HCT116 (cell line): ENCODE measurements around the gene SLC4A2. TPM values are rescaled to one million over a fixed set of nuclear protein-coding genes. Genes with fewer than 3 reads are reported as not detected.

ENCODE experiments used
- ATAC-seq: fragments of 200-7000 bp; cut with Tn5 transposase; 2 replicates; pipeline ENCODE4 v1.9.1; 2020; ENCODE audit warnings: mild to moderate bottlenecking, moderate library complexity
- BruUV-seq: library from RNA; stranded (reverse); fragments of 400-500 nt; replicated peaks from 2 replicates; lab custom pipeline; 2021; lab: Mats Ljungman, UMichigan
- CTCF ChIA-PET: fragments of 300-600 bp; sonication (Branson Sonifier 250); formaldehyde crosslinking; loops from one replicate; lab custom pipeline; 2021; ENCODE audit warnings: antibody characterized with exemption; lab: Charles Lee
- POLR2A ChIA-PET: fragments of 300-600, 350-600 bp; sonication (Branson Sonifier 250); formaldehyde crosslinking; loops from one replicate; lab custom pipeline; 2021; ENCODE audit warnings: antibody characterized with exemption; lab: Charles Lee
- RAD21 ChIA-PET, 2 experiments: fragments of 300-600 bp; sonication (Branson Sonifier 250); formaldehyde crosslinking; loops; one replicate each; lab custom pipeline; 2023; ENCODE audit warnings: low total read pairs in 2 of 2; ENCODE audit not compliant: uncharacterized antibody in 2 of 2, unreplicated experiment in 2 of 2, low non-redundant PET in 1 of 2; lab: Charles Lee
- DNase-seq: peaks from one replicate; pipeline ENCODE4 v3.0.0-alpha.2; 2010; ENCODE audit warnings: low read depth, low spot score
- H2AFZ ChIP-seq: fragments of 200-600 bp; shearing (Covaris generic), sonication (generic); 2 replicates; pipeline ENCODE4 v1.6.1; 2017; ENCODE audit warnings: low read depth, mixed run types, mixed read lengths, antibody characterized with exemption, low read length; ENCODE audit not compliant: poor library complexity, severe bottlenecking
- H3K27ac ChIP-seq: 2 replicates; pipeline ENCODE4 v1.5.1; 2012; ENCODE audit warnings: low read depth, low read length
- H3K27me3 ChIP-seq: fragments of 200-600 bp; sonication (generic); 2 replicates; pipeline ENCODE4 v1.6.1; 2016; ENCODE audit warnings: mixed run types, low read length, mixed read lengths; ENCODE audit not compliant: insufficient read depth
- H3K36me3 ChIP-seq, 2 experiments: fragments of 200-500 bp in 1 of 2; fragments of 200-600 bp in 1 of 2; sonication (Bioruptor generic) in 1 of 2; sonication (generic) in 1 of 2; 2 replicates each; pipeline versions ENCODE4 v1.5.1 to v1.6.1; 2014 to 2016; ENCODE audit warnings: low read length in 2 of 2, inconsistent platforms in 1 of 2, mixed read lengths in 1 of 2, mixed run types in 1 of 2; ENCODE audit not compliant: insufficient read depth in 2 of 2, control insufficient read depth in 1 of 2
- H3K4me1 ChIP-seq, 2 experiments: fragments of 200-600 bp in 1 of 2; sonication (generic) in 1 of 2; 2 replicates each; pipeline versions ENCODE4 v1.5.1 to v1.6.1; 2012 to 2017; ENCODE audit warnings: low read length in 2 of 2, inconsistent platforms in 1 of 2, mild to moderate bottlenecking in 1 of 2, mixed read lengths in 1 of 2, mixed run types in 1 of 2, moderate library complexity in 1 of 2; ENCODE audit not compliant: insufficient read depth in 2 of 2, control insufficient read depth in 1 of 2
- H3K4me2 ChIP-seq: fragments of 200-600 bp; sonication (generic); 2 replicates; pipeline ENCODE4 v1.6.1; 2017; ENCODE audit warnings: mixed run types, low read length, mixed read lengths
- H3K4me3 ChIP-seq, 2 experiments: fragments of 200-600 bp in 1 of 2; sonication (generic) in 1 of 2; replicated peaks in 1 of 2; 2 replicates each; pipeline ENCODE4 v1.5.1; 2011 to 2016; ENCODE audit warnings: low read length in 2 of 2, control low read depth in 1 of 2, low read depth in 1 of 2, mild to moderate bottlenecking in 1 of 2, mixed read lengths in 1 of 2, mixed run types in 1 of 2
- H3K79me2 ChIP-seq: fragments of 200-600 bp; sonication (generic); 2 replicates; pipeline ENCODE4 v1.6.1; 2017; ENCODE audit warnings: mild to moderate bottlenecking, mixed run types, low read length, moderate library complexity, mixed read lengths; ENCODE audit not compliant: insufficient read depth
- H3K9ac ChIP-seq: fragments of 200-600 bp; sonication (generic); 2 replicates; pipeline ENCODE4 v1.6.1; 2016; ENCODE audit warnings: low read length, mixed read lengths
- H3K9me2 ChIP-seq: fragments of 200-600 bp; sonication (generic), shearing (Covaris generic); 2 replicates; pipeline ENCODE4 v1.6.1; 2017; ENCODE audit warnings: mixed run types, mild to moderate bottlenecking, moderate library complexity; ENCODE audit not compliant: insufficient read depth
- H3K9me3 ChIP-seq, 2 experiments: fragments of 200-500 bp in 1 of 2; fragments of 200-600 bp in 1 of 2; sonication (Bioruptor generic) in 1 of 2; sonication (generic) in 1 of 2; 2 replicates each; pipeline ENCODE4 v1.6.1; 2014 to 2017; ENCODE audit warnings: low read length in 2 of 2, mixed read lengths in 2 of 2, inconsistent platforms in 1 of 2, low read depth in 1 of 2, mild to moderate bottlenecking in 1 of 2, mixed run types in 1 of 2, moderate library complexity in 1 of 2; ENCODE audit not compliant: control insufficient read depth in 1 of 2, insufficient read depth in 1 of 2
- H4K20me1 ChIP-seq: fragments of 200-600 bp; sonication (generic), shearing (Covaris generic); 2 replicates; pipeline ENCODE4 v1.6.1; 2017; ENCODE audit warnings: mixed run types, mild to moderate bottlenecking, moderate library complexity; ENCODE audit not compliant: insufficient read depth
- CBX3 ChIP-seq: IDR thresholded peaks from 2 replicates; pipeline ENCODE4 v1.6.1; 2012; ENCODE audit warnings: low read depth
- EGR1 ChIP-seq: IDR thresholded peaks from 2 replicates; pipeline ENCODE4 v1.6.1; 2012; ENCODE audit warnings: low read depth
- ELF1 ChIP-seq: IDR thresholded peaks from 2 replicates; pipeline ENCODE4 v1.6.1; 2012; ENCODE audit warnings: low read depth, borderline replicate concordance
- EZH2 ChIP-seq: fragments of 200-600 bp; sonication (generic); IDR thresholded peaks from 2 replicates; pipeline ENCODE4 v1.6.1; 2017; ENCODE audit warnings: antibody characterized with exemption, mixed run types
- EZH2phosphoT487 ChIP-seq: fragments of 200-600 bp; IDR thresholded peaks from 2 replicates; pipeline ENCODE4 v1.6.1; 2018; ENCODE audit warnings: antibody characterized with exemption, borderline replicate concordance
- JUND ChIP-seq: IDR thresholded peaks from 2 replicates; pipeline ENCODE4 v1.6.1; 2012
- POLR2A ChIP-seq: IDR thresholded peaks from 2 replicates; pipeline ENCODE4 v1.7.0; 2011; ENCODE audit warnings: borderline replicate concordance; ENCODE audit not compliant: insufficient read depth, insufficient read length; ENCODE audit errors: extremely low read depth
- POLR2AphosphoS5 ChIP-seq: IDR thresholded peaks from 2 replicates; pipeline ENCODE4 v1.6.1; 2011; ENCODE audit warnings: mild to moderate bottlenecking, low read depth, low read length, moderate library complexity
- RAD21 ChIP-seq: IDR thresholded peaks from 2 replicates; pipeline ENCODE4 v1.6.1; 2012; ENCODE audit warnings: low read depth, mild to moderate bottlenecking
- SP1 ChIP-seq: IDR thresholded peaks from 2 replicates; pipeline ENCODE4 v1.6.1; 2012; ENCODE audit warnings: low read depth
- TCF7L2 ChIP-seq: IDR thresholded peaks from 2 replicates; pipeline ENCODE4 v1.7.0; 2011; ENCODE audit warnings: borderline replicate concordance, inconsistent platforms; ENCODE audit not compliant: insufficient read depth, insufficient read length; ENCODE audit errors: extremely low read depth
- YY1 ChIP-seq: IDR thresholded peaks from 2 replicates; pipeline ENCODE4 v1.6.1; 2011; ENCODE audit warnings: low read length, low read depth, moderate library complexity, mild to moderate bottlenecking; ENCODE audit not compliant: insufficient replicate concordance; ENCODE audit errors: extremely low read depth
- ZNF274 ChIP-seq: fragments of 200-500 bp; sonication (Bioruptor generic); IDR thresholded peaks from 2 replicates; pipeline ENCODE4 v1.6.1; 2014; ENCODE audit warnings: mild to moderate bottlenecking, low read depth, low read length, inconsistent platforms
- intact Hi-C: fragments of 100-400 bp; cut with micrococcal nuclease; formaldehyde crosslinking; loops from 2 replicates; pipeline ENCODE4 v1.10.0; 2022
- total RNA-seq: library from RNA; stranded (reverse); gene quantifications from one replicate; pipeline ENCODE4 v1.2.1, GENCODE V29; 2021; ENCODE audit not compliant: unreplicated experiment
- TF ChIP-seq, protein P1 (sequence below): IDR thresholded peaks from 2 replicates; pipeline ENCODE4 v1.6.1; 2012
- TF ChIP-seq, protein P2 (sequence below): IDR thresholded peaks from 2 replicates; pipeline ENCODE4 v1.6.1; 2011; ENCODE audit warnings: mild to moderate bottlenecking, low read length, moderate library complexity; ENCODE audit not compliant: insufficient replicate concordance; ENCODE audit errors: extremely low read depth
- TF ChIP-seq, protein P3 (sequence below): IDR thresholded peaks from 2 replicates; pipeline ENCODE4 v1.6.1; 2012

The SLC4A2 gene
- total RNA-seq, 1 experiment from 2014 or later: 240 TPM

DNA sequence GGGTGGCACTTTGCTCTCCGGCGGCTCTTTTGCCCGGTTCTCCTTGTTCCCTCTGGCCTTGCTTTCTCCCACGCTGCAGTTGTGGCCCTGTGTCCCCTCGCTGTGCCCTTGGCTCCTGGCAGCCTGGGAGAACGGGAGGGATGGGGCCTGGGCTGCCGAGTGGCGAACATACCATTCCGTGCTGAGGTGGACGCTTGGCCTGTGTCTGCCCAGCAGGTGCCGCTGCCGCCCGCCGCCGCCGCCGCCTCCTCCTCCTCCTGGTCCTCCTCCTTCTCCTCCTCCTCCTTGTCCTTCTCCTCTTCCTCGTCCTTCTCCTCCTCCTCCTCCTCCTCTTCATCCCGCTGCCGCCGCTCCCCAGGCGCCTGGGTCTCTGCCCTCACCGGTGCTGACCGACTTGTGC, 62.9 kb downstream of the SLC4A2 start:
- ChIA-PET RAD21 (no interaction called here), CTCF (interaction anchor here (0.6 kb wide), 1 partner anchor 61 kb away, joined by 3 read pairs; no protein-coding TSS in a partner anchor), POLR2A (no interaction called here)
- H3K27ac ChIP-seq: no peak overlapping the region
- H3K27me3 ChIP-seq: no peaks in the 10 kb centered on the region
- peaks cover 17% of the 10 kb centered on the region for H3K79me2 ChIP-seq
- BruUV-seq: no TSS peak
- no peak overlapping the region for H2AFZ ChIP-seq
- H3K9me2 ChIP-seq: no peaks in the 10 kb centered on the region
- H3K4me1 ChIP-seq: peaks cover 0 to 8% of the 10 kb centered on the region in 2 experiments; a peak in 1 of 4 replicates
- H3K36me3 ChIP-seq: peaks cover 16 to 28% of the 10 kb centered on the region in 2 experiments; a peak in 3 of 4 replicates
- TF ChIP-seq, protein P1, sequence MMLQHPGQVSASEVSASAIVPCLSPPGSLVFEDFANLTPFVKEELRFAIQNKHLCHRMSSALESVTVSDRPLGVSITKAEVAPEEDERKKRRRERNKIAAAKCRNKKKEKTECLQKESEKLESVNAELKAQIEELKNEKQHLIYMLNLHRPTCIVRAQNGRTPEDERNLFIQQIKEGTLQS: no peak
- TF ChIP-seq EZH2 (no peak), SP1 (no peak), POLR2A (no peak), EZH2phosphoT487 (no peak), ELF1 (no peak), JUND (no peak), RAD21 (no peak)
- H3K4me2 ChIP-seq: no peak overlapping the region
- ATAC-seq (no peak), DNase-seq (no peak)
- intact Hi-C loops: loop anchor here (10.0 kb wide), 1 partner anchor 123 kb away; the partner anchor contains the start of gene SMARCD3
- no peak overlapping the region for H3K9ac ChIP-seq
- H4K20me1 ChIP-seq: no peaks in the 10 kb centered on the region
- no peaks in the 10 kb centered on the region for H3K9me3 ChIP-seq
- no peak overlapping the region for H3K4me3 ChIP-seq

DNA sequence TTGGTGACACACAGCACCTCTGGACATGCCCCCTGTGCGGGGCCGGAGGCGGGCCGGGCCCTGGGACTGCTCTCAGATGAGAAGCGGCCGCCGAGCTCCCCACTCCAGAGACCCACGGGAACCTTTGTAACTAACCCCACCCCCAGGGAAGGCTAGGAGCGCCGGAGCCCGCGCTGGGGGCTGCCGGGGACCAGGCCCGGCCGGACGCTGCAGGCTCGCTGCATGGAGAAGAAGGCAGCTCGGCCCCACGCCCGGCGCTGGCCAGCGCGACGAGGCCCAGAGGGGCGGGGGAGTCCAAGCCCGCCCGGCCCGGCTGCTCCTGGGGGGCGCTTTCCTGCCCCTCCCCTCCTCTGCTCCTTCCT, 63.4 kb downstream of the SLC4A2 start:
- peaks cover 12% of the 10 kb centered on the region; the same call in 1 of the 2 replicates for H3K79me2 ChIP-seq
- H3K4me1 ChIP-seq: peaks cover 0 to 8% of the 10 kb centered on the region in 2 experiments; a peak in 1 of 4 replicates
- H3K27me3 ChIP-seq: no peaks in the 10 kb centered on the region
- H3K9me3 ChIP-seq: no peaks in the 10 kb centered on the region
- no peak overlapping the region for H3K4me2 ChIP-seq
- ChIA-PET POLR2A (no interaction called here), RAD21 (no interaction called here), CTCF (interaction anchor here (0.6 kb wide), 1 partner anchor 62 kb away, joined by 3 read pairs; no protein-coding TSS in a partner anchor)
- H3K9ac ChIP-seq: no peak overlapping the region
- no peaks in the 10 kb centered on the region for H4K20me1 ChIP-seq
- no peak overlapping the region; the same call in 1 of the 2 replicates for H3K27ac ChIP-seq
- DNase-seq (no peak), ATAC-seq (no peak)
- H3K36me3 ChIP-seq: peaks cover 21 to 30% of the 10 kb centered on the region in 2 experiments; a peak in 3 of 4 replicates
- H2AFZ ChIP-seq: no peak overlapping the region
- intact Hi-C loops: loop anchor here (10.0 kb wide), 1 partner anchor 122 kb away; the partner anchor contains the start of gene SMARCD3
- no peak overlapping the region for H3K4me3 ChIP-seq
- BruUV-seq: no TSS peak
- no peaks in the 10 kb centered on the region for H3K9me2 ChIP-seq
- no peak for TF ChIP-seq ELF1
- TF ChIP-seq SP1: no peak
- TF ChIP-seq, protein P2, sequence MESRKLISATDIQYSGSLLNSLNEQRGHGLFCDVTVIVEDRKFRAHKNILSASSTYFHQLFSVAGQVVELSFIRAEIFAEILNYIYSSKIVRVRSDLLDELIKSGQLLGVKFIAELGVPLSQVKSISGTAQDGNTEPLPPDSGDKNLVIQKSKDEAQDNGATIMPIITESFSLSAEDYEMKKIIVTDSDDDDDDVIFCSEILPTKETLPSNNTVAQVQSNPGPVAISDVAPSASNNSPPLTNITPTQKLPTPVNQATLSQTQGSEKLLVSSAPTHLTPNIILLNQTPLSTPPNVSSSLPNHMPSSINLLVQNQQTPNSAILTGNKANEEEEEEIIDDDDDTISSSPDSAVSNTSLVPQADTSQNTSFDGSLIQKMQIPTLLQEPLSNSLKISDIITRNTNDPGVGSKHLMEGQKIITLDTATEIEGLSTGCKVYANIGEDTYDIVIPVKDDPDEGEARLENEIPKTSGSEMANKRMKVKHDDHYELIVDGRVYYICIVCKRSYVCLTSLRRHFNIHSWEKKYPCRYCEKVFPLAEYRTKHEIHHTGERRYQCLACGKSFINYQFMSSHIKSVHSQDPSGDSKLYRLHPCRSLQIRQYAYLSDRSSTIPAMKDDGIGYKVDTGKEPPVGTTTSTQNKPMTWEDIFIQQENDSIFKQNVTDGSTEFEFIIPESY: no peak
- no peak for TF ChIP-seq POLR2AphosphoS5
- TF ChIP-seq YY1: no peak
- TF ChIP-seq EZH2: no peak
- TF ChIP-seq, protein P3, sequence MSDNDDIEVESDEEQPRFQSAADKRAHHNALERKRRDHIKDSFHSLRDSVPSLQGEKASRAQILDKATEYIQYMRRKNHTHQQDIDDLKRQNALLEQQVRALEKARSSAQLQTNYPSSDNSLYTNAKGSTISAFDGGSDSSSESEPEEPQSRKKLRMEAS: no peak
- no peak for TF ChIP-seq ZNF274
- no peak for TF ChIP-seq CBX3
- TF ChIP-seq, protein P1: no peak
- no peak for TF ChIP-seq TCF7L2
- no peak for TF ChIP-seq RAD21
- TF ChIP-seq EZH2phosphoT487: no peak
- TF ChIP-seq EGR1: no peak
